A549 (cell line): ENCODE results near the gene LYZL4. TPM values are rescaled to one million over a fixed set of nuclear protein-coding genes. Genes with fewer than 3 reads are reported as not detected.

Source experiments
- ATAC-seq, 2 experiments: fragments of 200-7000 bp in 1 of 2; fragments of >200 bp in 1 of 2; cut with Nextera tagmentation in 1 of 2; cut with Tn5 transposase in 1 of 2; 3 replicates each; pipeline versions ENCODE4 v1.8.0 to v1.9.1; 2018 to 2020; ENCODE audit warnings: mild to moderate bottlenecking in 1 of 2, moderate library complexity in 1 of 2
- CTCF ChIA-PET: fragments of 300-600 bp; sonication (Branson Sonifier 250); formaldehyde crosslinking; extraction: SDS; loops from one replicate; lab custom pipeline; 2021; ENCODE audit warnings: antibody characterized with exemption, inconsistent platforms; lab: Yijun Ruan, JAX
- POLR2A ChIA-PET: fragments of 350-600 bp; formaldehyde crosslinking; extraction: SDS; loops from one replicate; lab custom pipeline; 2021; ENCODE audit warnings: antibody characterized with exemption, inconsistent platforms; lab: Yijun Ruan, JAX
- DNase-seq, 2 experiments: peaks; one replicate each; pipeline versions ENCODE4 v3.0.0 to v3.0.0-alpha.2; 2011 to 2016; ENCODE audit warnings: low read depth in 1 of 2, low spot score in 1 of 2
- FAIRE-seq: peaks from 2 replicates; lab custom pipeline; 2011; peaks lifted over from hg19 to GRCh38; lab: Jason Lieb, UNC
- H3K27ac ChIP-seq, 2 experiments: fragments of >200 bp; sonication (Bioruptor Twin); formaldehyde crosslinking; 3 replicates each; pipeline ENCODE4 v1.5.1; 2016 to 2017
- H3K4me1 ChIP-seq: fragments of >200 bp; sonication (Bioruptor Twin); formaldehyde crosslinking; 3 replicates; pipeline ENCODE4 v1.6.1; 2016
- H3K4me2 ChIP-seq: fragments of >200 bp; sonication (Bioruptor Twin); formaldehyde crosslinking; 3 replicates; pipeline ENCODE4 v1.6.1; 2016
- H3K4me3 ChIP-seq: fragments of >200 bp; sonication (Bioruptor Twin); formaldehyde crosslinking; 3 replicates; pipeline ENCODE4 v1.5.1; 2016
- H3K9me3 ChIP-seq: fragments of >200 bp; sonication (Bioruptor Twin); formaldehyde crosslinking; 3 replicates; pipeline ENCODE4 v1.6.1; 2016
- BHLHE40 ChIP-seq: IDR thresholded peaks from 2 replicates; pipeline ENCODE4 v1.6.1; 2012; ENCODE audit warnings: low read depth, low read length, inconsistent platforms
- CBX2 ChIP-seq: fragments of 200-600 bp; sonication (generic); IDR thresholded peaks from 2 replicates; pipeline ENCODE4 v1.6.1; 2016; ENCODE audit warnings: low read depth, mild to moderate bottlenecking, borderline replicate concordance
- CEBPB ChIP-seq, 2 experiments: fragments of >200 bp in 1 of 2; sonication (Bioruptor Twin) in 1 of 2; formaldehyde crosslinking in 1 of 2; IDR thresholded peaks; 2 replicates each; pipeline ENCODE4 v1.6.1; 2012 to 2016
- CHD2 ChIP-seq: fragments of 150-350 bp; IDR thresholded peaks from 2 replicates; pipeline ENCODE4 v1.6.1; 2014; ENCODE audit warnings: low read length; ENCODE audit not compliant: partially characterized antibody
- EP300 ChIP-seq, 2 experiments: fragments of >200 bp; sonication (Bioruptor Twin); formaldehyde crosslinking; IDR thresholded peaks; 2 replicates in 1 of 2; 3 replicates in 1 of 2; pipeline ENCODE4 v1.6.1; 2016 to 2017
- FOSL2 ChIP-seq, 2 experiments: fragments of 450-650 bp in 1 of 2; fragments of >200 bp in 1 of 2; sonication (Bioruptor Twin) in 1 of 2; formaldehyde crosslinking; IDR thresholded peaks; 2 replicates each; pipeline versions ENCODE4 v1.5.0 to v1.6.1; 2016 to 2020; ENCODE audit warnings: mild to moderate bottlenecking in 1 of 2, moderate library complexity in 1 of 2
- HOXB5 ChIP-seq: fragments of 250-450 bp; sonication (Bioruptor Pico); IDR thresholded peaks from 2 replicates; pipeline ENCODE4 v1.5.0; 2020; ENCODE audit warnings: mild to moderate bottlenecking, moderate library complexity
- KDM5A ChIP-seq: fragments of 200-600 bp; sonication (generic); IDR thresholded peaks from 2 replicates; pipeline ENCODE4 v1.6.1; 2016; ENCODE audit warnings: antibody characterized with exemption, mild to moderate bottlenecking
- MAZ ChIP-seq: fragments of 150-350 bp; IDR thresholded peaks from 2 replicates; pipeline ENCODE4 v1.6.1; 2014; ENCODE audit warnings: antibody characterized with exemption, low read depth, low read length, borderline replicate concordance
- MYC ChIP-seq: IDR thresholded peaks from 2 replicates; pipeline ENCODE4 v1.6.1; 2012; ENCODE audit warnings: mild to moderate bottlenecking, inconsistent platforms, low read length, improper control_type of control experiment, borderline replicate concordance
- NPAS2 ChIP-seq: fragments of 250-450 bp; sonication (Bioruptor Pico); IDR thresholded peaks from 2 replicates; pipeline ENCODE4 v1.8.0; 2022; ENCODE audit warnings: mild to moderate bottlenecking, moderate library complexity, borderline replicate concordance
- NR3C1 ChIP-seq: fragments of >200 bp; sonication (Bioruptor Twin); formaldehyde crosslinking; IDR thresholded peaks from 3 replicates; pipeline ENCODE4 v1.6.1; 2017
- POLR2A ChIP-seq: IDR thresholded peaks from 2 replicates; pipeline ENCODE4 v1.6.1; 2012; ENCODE audit warnings: mild to moderate bottlenecking, low read length
- RAD21 ChIP-seq, 2 experiments: fragments of >200 bp in 1 of 2; sonication (Bioruptor Twin) in 1 of 2; formaldehyde crosslinking in 1 of 2; IDR thresholded peaks in 1 of 2; conservative IDR thresholded peaks in 1 of 2; 2 replicates in 1 of 2; 3 replicates in 1 of 2; pipeline ENCODE4 v1.6.1; 2012 to 2018; ENCODE audit warnings: inconsistent platforms in 1 of 2
- RARB ChIP-seq: fragments of 250-450 bp; sonication (Bioruptor Pico); IDR thresholded peaks from 2 replicates; pipeline ENCODE4 v1.8.0; 2021; ENCODE audit warnings: mild to moderate bottlenecking, moderate library complexity
- RNF2 ChIP-seq: fragments of 200-600 bp; sonication (generic); IDR thresholded peaks from 2 replicates; pipeline ENCODE4 v1.6.1; 2016; ENCODE audit warnings: low read depth, mild to moderate bottlenecking, antibody characterized with exemption, moderate library complexity, borderline replicate concordance
- SMC3 ChIP-seq: fragments of >200 bp; sonication (Bioruptor Twin); formaldehyde crosslinking; IDR thresholded peaks from 3 replicates; pipeline ENCODE4 v1.6.1; 2018; ENCODE audit warnings: inconsistent platforms
- SREBF2 ChIP-seq: fragments of 450-650 bp; IDR thresholded peaks from 2 replicates; pipeline ENCODE4 v1.6.1; 2014; ENCODE audit warnings: mild to moderate bottlenecking, moderate library complexity
- TFCP2L1 ChIP-seq: fragments of 250-450 bp; sonication (Bioruptor Pico); IDR thresholded peaks from 2 replicates; pipeline ENCODE4 v1.5.0; 2021; ENCODE audit warnings: mild to moderate bottlenecking
- TP53 ChIP-seq: fragments of 250-450 bp; sonication (Bioruptor Pico); IDR thresholded peaks from 2 replicates; pipeline ENCODE4 v1.5.0; 2021; ENCODE audit warnings: mild to moderate bottlenecking, moderate library complexity
- ZC3H11A ChIP-seq: fragments of 450-650 bp; IDR thresholded peaks from 2 replicates; pipeline ENCODE4 v1.6.1; 2014; ENCODE audit warnings: antibody characterized with exemption, mild to moderate bottlenecking
- ZSCAN20 ChIP-seq: fragments of 250-450 bp; sonication (Bioruptor Pico); IDR thresholded peaks from 2 replicates; pipeline ENCODE4 v1.8.0; 2022; ENCODE audit warnings: mild to moderate bottlenecking, moderate library complexity
- WGBS: methylation state at CpG from one replicate; pipeline ENCODE4 v1.1.6; 2017; ENCODE audit errors: missing lambda C conversion rate; 5-methylcytosine and 5-hydroxymethylcytosine counted together
- polyA plus RNA-seq, 4 experiments: library from polyadenylated mRNA; depleted of rRNA in 3 of 4; stranded (reverse); fragments of >200 nt; fragmentation: RNase III in 1 of 4; extraction: RNeasy Plus Mini Kit Qiagen cat#74134 plus additional on column Dnase treatment in 1 of 4; gene quantifications; 2 replicates in 3 of 4; 3 replicates in 1 of 4; pipeline ENCODE4 v1.2.3, GENCODE V29; 2011 to 2017
- TF ChIP-seq, protein P1 (sequence below): fragments of >200 bp; sonication (Bioruptor Twin); formaldehyde crosslinking; IDR thresholded peaks from 3 replicates; pipeline ENCODE4 v1.5.1; 2016
- TF ChIP-seq, protein P2 (sequence below): IDR thresholded peaks from 2 replicates; pipeline ENCODE4 v1.6.1; 2012
- TF ChIP-seq, protein P3 (sequence below): fragments of 250-450 bp; sonication (Bioruptor Pico); IDR thresholded peaks from 2 replicates; pipeline ENCODE4 v1.5.0; 2021; ENCODE audit warnings: mild to moderate bottlenecking, moderate library complexity, borderline replicate concordance
- TF ChIP-seq, protein P4 (sequence below): fragments of 200-600 bp; sonication (generic); IDR thresholded peaks from 2 replicates; pipeline ENCODE4 v1.6.1; 2016; ENCODE audit warnings: antibody characterized with exemption, mild to moderate bottlenecking, moderate library complexity

Gene LYZL4
- polyA plus RNA-seq, 2 of the 4 experiments (the other 2 are of a cell fraction): not detected

DNA sequence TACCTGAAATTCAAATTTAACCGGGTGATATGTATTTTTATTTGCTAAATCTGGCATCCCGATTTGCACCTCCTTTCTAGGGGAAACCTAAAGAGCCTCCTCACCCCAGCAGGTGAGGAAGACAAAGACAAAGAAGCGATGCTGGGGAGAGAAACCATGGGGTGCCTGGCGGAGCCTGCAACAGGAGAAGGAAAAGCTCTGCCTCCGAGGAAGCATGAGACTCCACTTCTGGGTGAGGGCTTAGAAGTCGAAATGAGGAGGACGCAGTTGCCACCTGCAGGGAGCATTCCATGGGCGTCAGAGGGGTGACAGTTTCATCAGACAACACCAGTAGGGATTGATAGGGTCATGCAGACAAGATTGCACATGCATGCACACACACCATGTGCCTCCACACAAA is 30.5 kb upstream of the LYZL4 start:
- no peak for DNase-seq
- H3K4me1 ChIP-seq: no peaks in the 10 kb centered on the region
- CTCF ChIA-PET: interaction anchor here (2.0 to 3.8 kb wide), 2 partner anchors 193 to 211 kb away, joined by 6 to 63 read pairs; no protein-coding TSS in a partner anchor
- no peak overlapping the region for H3K4me3 ChIP-seq
- 41% methylated on average over 8 of the region's 8 CpGs for WGBS
- ATAC-seq: no peak
- no peaks in the 10 kb centered on the region for H3K9me3 ChIP-seq
- POLR2A ChIA-PET: no interaction called here
- TF ChIP-seq CBX2 (no peak), ZC3H11A (no peak), POLR2A (no peak), NPAS2 (CRISPR knock-in tag) (no peak), ZSCAN20 (CRISPR knock-in tag) (no peak), SMC3 (no peak), CHD2 (no peak), MAZ (no peak), KDM5A (no peak), HOXB5 (CRISPR knock-in tag) (no peak), RARB (CRISPR knock-in tag) (no peak), NR3C1 (no peak), RNF2 (no peak), CEBPB (IDR thresholded peaks at IDR 0.05) (no peak)
- TF ChIP-seq, protein P1, sequence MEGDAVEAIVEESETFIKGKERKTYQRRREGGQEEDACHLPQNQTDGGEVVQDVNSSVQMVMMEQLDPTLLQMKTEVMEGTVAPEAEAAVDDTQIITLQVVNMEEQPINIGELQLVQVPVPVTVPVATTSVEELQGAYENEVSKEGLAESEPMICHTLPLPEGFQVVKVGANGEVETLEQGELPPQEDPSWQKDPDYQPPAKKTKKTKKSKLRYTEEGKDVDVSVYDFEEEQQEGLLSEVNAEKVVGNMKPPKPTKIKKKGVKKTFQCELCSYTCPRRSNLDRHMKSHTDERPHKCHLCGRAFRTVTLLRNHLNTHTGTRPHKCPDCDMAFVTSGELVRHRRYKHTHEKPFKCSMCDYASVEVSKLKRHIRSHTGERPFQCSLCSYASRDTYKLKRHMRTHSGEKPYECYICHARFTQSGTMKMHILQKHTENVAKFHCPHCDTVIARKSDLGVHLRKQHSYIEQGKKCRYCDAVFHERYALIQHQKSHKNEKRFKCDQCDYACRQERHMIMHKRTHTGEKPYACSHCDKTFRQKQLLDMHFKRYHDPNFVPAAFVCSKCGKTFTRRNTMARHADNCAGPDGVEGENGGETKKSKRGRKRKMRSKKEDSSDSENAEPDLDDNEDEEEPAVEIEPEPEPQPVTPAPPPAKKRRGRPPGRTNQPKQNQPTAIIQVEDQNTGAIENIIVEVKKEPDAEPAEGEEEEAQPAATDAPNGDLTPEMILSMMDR: no peak
- TF ChIP-seq, protein P2, sequence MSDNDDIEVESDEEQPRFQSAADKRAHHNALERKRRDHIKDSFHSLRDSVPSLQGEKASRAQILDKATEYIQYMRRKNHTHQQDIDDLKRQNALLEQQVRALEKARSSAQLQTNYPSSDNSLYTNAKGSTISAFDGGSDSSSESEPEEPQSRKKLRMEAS: no peak
- FAIRE-seq: no peak
- no peak overlapping the region for H3K4me2 ChIP-seq
- no peak overlapping the region for H3K27ac ChIP-seq

DNA sequence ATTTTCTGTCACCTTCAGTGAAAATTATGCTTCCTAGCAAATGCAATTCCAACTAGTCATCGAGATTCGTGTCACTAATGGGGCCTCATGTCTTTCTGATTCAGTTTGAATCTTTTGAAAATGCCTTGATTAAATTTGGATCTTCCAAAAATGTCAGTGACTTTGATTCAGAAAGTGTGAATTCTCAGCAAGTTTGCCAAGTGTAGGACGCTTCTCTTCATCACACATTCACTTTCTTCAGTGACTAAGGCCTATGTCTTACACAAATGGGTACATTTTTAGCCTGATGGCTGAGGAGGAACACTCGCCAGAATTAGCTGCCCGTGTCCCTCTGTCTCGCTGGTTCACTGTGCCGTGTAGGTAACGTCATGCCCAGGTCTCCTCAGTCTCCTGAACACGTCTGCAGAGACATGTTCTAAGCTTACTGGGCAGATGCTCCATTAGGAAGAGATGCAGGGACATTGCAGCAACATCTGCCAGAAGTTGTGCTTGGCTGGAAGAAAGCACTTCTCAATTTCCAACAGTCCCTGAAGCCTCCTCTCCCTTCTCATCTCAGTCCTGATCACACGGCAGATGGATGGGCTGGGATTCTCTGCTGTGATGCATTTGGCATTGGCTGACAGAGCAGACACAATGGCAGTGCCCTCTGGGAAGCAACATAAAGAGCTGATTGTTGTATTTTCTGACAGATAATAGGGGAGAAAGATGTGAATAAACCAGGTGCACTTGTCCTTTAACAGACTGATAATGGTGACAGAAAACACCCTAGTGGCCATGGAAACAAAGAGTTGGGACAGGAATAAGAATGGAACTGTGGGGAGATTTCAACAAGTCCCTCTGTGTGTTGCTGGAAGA is 29.1 kb upstream of the LYZL4 start:
- CTCF ChIA-PET: interaction anchor here (1.0 kb wide), 1 partner anchor 210 kb away, joined by 3 read pairs; no protein-coding TSS in a partner anchor
- TF ChIP-seq, protein P3, sequence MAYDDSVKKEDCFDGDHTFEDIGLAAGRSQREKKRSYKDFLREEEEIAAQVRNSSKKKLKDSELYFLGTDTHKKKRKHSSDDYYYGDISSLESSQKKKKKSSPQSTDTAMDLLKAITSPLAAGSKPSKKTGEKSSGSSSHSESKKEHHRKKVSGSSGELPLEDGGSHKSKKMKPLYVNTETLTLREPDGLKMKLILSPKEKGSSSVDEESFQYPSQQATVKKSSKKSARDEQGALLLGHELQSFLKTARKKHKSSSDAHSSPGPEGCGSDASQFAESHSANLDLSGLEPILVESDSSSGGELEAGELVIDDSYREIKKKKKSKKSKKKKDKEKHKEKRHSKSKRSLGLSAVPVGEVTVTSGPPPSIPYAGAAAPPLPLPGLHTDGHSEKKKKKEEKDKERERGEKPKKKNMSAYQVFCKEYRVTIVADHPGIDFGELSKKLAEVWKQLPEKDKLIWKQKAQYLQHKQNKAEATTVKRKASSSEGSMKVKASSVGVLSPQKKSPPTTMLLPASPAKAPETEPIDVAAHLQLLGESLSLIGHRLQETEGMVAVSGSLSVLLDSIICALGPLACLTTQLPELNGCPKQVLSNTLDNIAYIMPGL: no peak
- TF ChIP-seq FOSL2 (IDR thresholded peaks at IDR 0.05) (no peak), FOSL2 (CRISPR knock-in tag; IDR thresholded peaks at IDR 0.05) (no peak), BHLHE40 (no peak), RAD21 (conservative IDR thresholded peaks at IDR 0.05 in 1 of 2, IDR thresholded peaks at IDR 0.05 in 1 of 2) (no peak), SREBF2 (no peak), NPAS2 (CRISPR knock-in tag) (no peak), POLR2A (no peak), MYC (no peak), TP53 (CRISPR knock-in tag) (no peak), EP300 (IDR thresholded peaks at IDR 0.05) (no peak), TFCP2L1 (no peak)
- TF ChIP-seq, protein P4, sequence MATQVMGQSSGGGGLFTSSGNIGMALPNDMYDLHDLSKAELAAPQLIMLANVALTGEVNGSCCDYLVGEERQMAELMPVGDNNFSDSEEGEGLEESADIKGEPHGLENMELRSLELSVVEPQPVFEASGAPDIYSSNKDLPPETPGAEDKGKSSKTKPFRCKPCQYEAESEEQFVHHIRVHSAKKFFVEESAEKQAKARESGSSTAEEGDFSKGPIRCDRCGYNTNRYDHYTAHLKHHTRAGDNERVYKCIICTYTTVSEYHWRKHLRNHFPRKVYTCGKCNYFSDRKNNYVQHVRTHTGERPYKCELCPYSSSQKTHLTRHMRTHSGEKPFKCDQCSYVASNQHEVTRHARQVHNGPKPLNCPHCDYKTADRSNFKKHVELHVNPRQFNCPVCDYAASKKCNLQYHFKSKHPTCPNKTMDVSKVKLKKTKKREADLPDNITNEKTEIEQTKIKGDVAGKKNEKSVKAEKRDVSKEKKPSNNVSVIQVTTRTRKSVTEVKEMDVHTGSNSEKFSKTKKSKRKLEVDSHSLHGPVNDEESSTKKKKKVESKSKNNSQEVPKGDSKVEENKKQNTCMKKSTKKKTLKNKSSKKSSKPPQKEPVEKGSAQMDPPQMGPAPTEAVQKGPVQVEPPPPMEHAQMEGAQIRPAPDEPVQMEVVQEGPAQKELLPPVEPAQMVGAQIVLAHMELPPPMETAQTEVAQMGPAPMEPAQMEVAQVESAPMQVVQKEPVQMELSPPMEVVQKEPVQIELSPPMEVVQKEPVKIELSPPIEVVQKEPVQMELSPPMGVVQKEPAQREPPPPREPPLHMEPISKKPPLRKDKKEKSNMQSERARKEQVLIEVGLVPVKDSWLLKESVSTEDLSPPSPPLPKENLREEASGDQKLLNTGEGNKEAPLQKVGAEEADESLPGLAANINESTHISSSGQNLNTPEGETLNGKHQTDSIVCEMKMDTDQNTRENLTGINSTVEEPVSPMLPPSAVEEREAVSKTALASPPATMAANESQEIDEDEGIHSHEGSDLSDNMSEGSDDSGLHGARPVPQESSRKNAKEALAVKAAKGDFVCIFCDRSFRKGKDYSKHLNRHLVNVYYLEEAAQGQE: no peak
- TF ChIP-seq, all 56 proteins: peak for 0
- Histone ChIP-seq H3K4me3 (no peak overlapping the region), H3K4me1 (no peaks in the 10 kb centered on the region), H3K9me3 (no peaks in the 10 kb centered on the region), H3K4me2 (no peak overlapping the region), H3K27ac (no peak overlapping the region)
- WGBS: 42% methylated on average over 10 of the region's 10 CpGs
- ATAC-seq: no peak
- FAIRE-seq: no peak
- no peak for DNase-seq
- POLR2A ChIA-PET: no interaction called here
